ENCODE data around the gene DTNA.

The DTNA gene

GRCh38 chr18:34807106-34807796 lies 97.2 kb downstream of the DTNA start:
- Histone ChIP-seq H3K4me3 (ENCODE audit: insufficient read length, low read depth) (no peak overlapping the region), H3K36me3 (ENCODE audit: insufficient read depth, insufficient read length, low read length) (no peaks in the 10 kb centered on the region), H3K4me1 (ENCODE audit: insufficient read depth, insufficient read length) (no peaks in the 10 kb centered on the region), H3K27me3 (ENCODE audit: insufficient read depth, insufficient read length) (no peaks in the 10 kb centered on the region), H3K9ac (ENCODE audit: insufficient read length, low read depth) (no peak overlapping the region), H3K9me3 (ENCODE audit: insufficient read depth, low read length) (no peaks in the 10 kb centered on the region)
- no peak for TF ChIP-seq YY1 (IDR thresholded peaks at IDR 0.05; ENCODE audit: insufficient read depth, insufficient read length)
- no peak for TF ChIP-seq ZNF274 (IDR thresholded peaks at IDR 0.05; ENCODE audit: low read depth, low read length)
- peak; percentile 33 for DNase-seq (ENCODE audit: low read depth, low spot score)

GRCh38 chr18:34808389-34808788 lies 98.3 kb downstream of the DTNA start:
- TF ChIP-seq YY1 (IDR thresholded peaks at IDR 0.05; ENCODE audit: insufficient read depth, insufficient read length): no peak
- TF ChIP-seq ZNF274 (IDR thresholded peaks at IDR 0.05; ENCODE audit: low read depth, low read length): no peak
- TF ChIP-seq SUZ12 (IDR thresholded peaks at IDR 0.05; ENCODE audit: extremely low read depth, insufficient read depth, insufficient read length): no peak

GRCh38 chr18:34809451-34810072 lies 99.5 kb downstream of the DTNA start:
- no peak for TF ChIP-seq YY1 (IDR thresholded peaks at IDR 0.05; ENCODE audit: insufficient read depth, insufficient read length)
- TF ChIP-seq ZNF274 (IDR thresholded peaks at IDR 0.05; ENCODE audit: low read depth, low read length): no peak
- TF ChIP-seq SUZ12 (IDR thresholded peaks at IDR 0.05; ENCODE audit: extremely low read depth, insufficient read depth, insufficient read length): no peak
- H3K9ac ChIP-seq (ENCODE audit: insufficient read length, low read depth): no peak overlapping the region
- DNase-seq (ENCODE audit: low read depth, low spot score): peak; percentile 35

More at GRCh38 chr18:34808389-34808788, 98.3 kb downstream of the DTNA start:
- no peaks in the 10 kb centered on the region for H3K36me3 ChIP-seq (ENCODE audit: insufficient read depth, insufficient read length, low read length)
- no peaks in the 10 kb centered on the region for H3K27me3 ChIP-seq (ENCODE audit: insufficient read depth, insufficient read length)
- no peaks in the 10 kb centered on the region for H3K9me3 ChIP-seq (ENCODE audit: insufficient read depth, low read length)
- H3K4me1 ChIP-seq (ENCODE audit: insufficient read depth, insufficient read length): no peaks in the 10 kb centered on the region
- no peak overlapping the region for H3K4me3 ChIP-seq (ENCODE audit: insufficient read length, low read depth)
- DNase-seq (ENCODE audit: low read depth, low spot score): no peak
- no peak overlapping the region for H3K9ac ChIP-seq (ENCODE audit: insufficient read length, low read depth)

GRCh38 chr18:34816183-34816582 lies 106.1 kb downstream of the DTNA start:
- H3K4me1 ChIP-seq (ENCODE audit: insufficient read depth, insufficient read length): no peaks in the 10 kb centered on the region
- TF ChIP-seq SUZ12 (IDR thresholded peaks at IDR 0.05; ENCODE audit: extremely low read depth, insufficient read depth, insufficient read length) (no peak), YY1 (IDR thresholded peaks at IDR 0.05; ENCODE audit: insufficient read depth, insufficient read length) (no peak), ZNF274 (IDR thresholded peaks at IDR 0.05; ENCODE audit: low read depth, low read length) (no peak)
- H3K27me3 ChIP-seq (ENCODE audit: insufficient read depth, insufficient read length): no peaks in the 10 kb centered on the region
- no peak overlapping the region for H3K9ac ChIP-seq (ENCODE audit: insufficient read length, low read depth)
- no peak overlapping the region for H3K4me3 ChIP-seq (ENCODE audit: insufficient read length, low read depth)
- no peaks in the 10 kb centered on the region for H3K36me3 ChIP-seq (ENCODE audit: insufficient read depth, insufficient read length, low read length)
- DNase-seq (ENCODE audit: low read depth, low spot score): no peak
- H3K9me3 ChIP-seq (ENCODE audit: insufficient read depth, low read length): no peaks in the 10 kb centered on the region

More at GRCh38 chr18:34809451-34810072, 99.5 kb downstream of the DTNA start:
- Histone ChIP-seq H3K9me3 (ENCODE audit: insufficient read depth, low read length) (no peaks in the 10 kb centered on the region), H3K4me1 (ENCODE audit: insufficient read depth, insufficient read length) (no peaks in the 10 kb centered on the region), H3K4me3 (ENCODE audit: insufficient read length, low read depth) (no peak overlapping the region), H3K36me3 (ENCODE audit: insufficient read depth, insufficient read length, low read length) (no peaks in the 10 kb centered on the region), H3K27me3 (ENCODE audit: insufficient read depth, insufficient read length) (no peaks in the 10 kb centered on the region)

- H3K4me1 ChIP-seq (ENCODE audit: insufficient read depth, insufficient read length): peaks cover 3% of the 10 kb centered on the region
- H3K27me3 ChIP-seq (ENCODE audit: insufficient read depth, insufficient read length): no peaks in the 10 kb centered on the region
- DNase-seq (ENCODE audit: low read depth, low spot score): no peak
- no peaks in the 10 kb centered on the region for H3K36me3 ChIP-seq (ENCODE audit: insufficient read depth, insufficient read length, low read length)
- H3K9me3 ChIP-seq (ENCODE audit: insufficient read depth, low read length): no peaks in the 10 kb centered on the region
- H3K9ac ChIP-seq (ENCODE audit: insufficient read length, low read depth): no peak overlapping the region
- no peak overlapping the region for H3K4me3 ChIP-seq (ENCODE audit: insufficient read length, low read depth)
- TF ChIP-seq YY1 (IDR thresholded peaks at IDR 0.05; ENCODE audit: insufficient read depth, insufficient read length) (no peak), ZNF274 (IDR thresholded peaks at IDR 0.05; ENCODE audit: low read depth, low read length) (no peak), SUZ12 (IDR thresholded peaks at IDR 0.05; ENCODE audit: extremely low read depth, insufficient read depth, insufficient read length) (no peak)
Observed at GRCh38 chr18:34817636-34818035, 107.5 kb downstream of the DTNA start.

- TF ChIP-seq ZNF274 (IDR thresholded peaks at IDR 0.05; ENCODE audit: low read depth, low read length) (no peak), YY1 (IDR thresholded peaks at IDR 0.05; ENCODE audit: insufficient read depth, insufficient read length) (no peak), SUZ12 (IDR thresholded peaks at IDR 0.05; ENCODE audit: extremely low read depth, insufficient read depth, insufficient read length) (no peak)
- Histone ChIP-seq H3K27me3 (ENCODE audit: insufficient read depth, insufficient read length) (no peaks in the 10 kb centered on the region), H3K4me3 (ENCODE audit: insufficient read length, low read depth) (no peak overlapping the region), H3K4me1 (ENCODE audit: insufficient read depth, insufficient read length) (peaks cover 3% of the 10 kb centered on the region), H3K9me3 (ENCODE audit: insufficient read depth, low read length) (no peaks in the 10 kb centered on the region), H3K36me3 (ENCODE audit: insufficient read depth, insufficient read length, low read length) (no peaks in the 10 kb centered on the region), H3K9ac (ENCODE audit: insufficient read length, low read depth) (no peak overlapping the region)
- no peak for DNase-seq (ENCODE audit: low read depth, low spot score)
Observed at GRCh38 chr18:34818064-34818463, 108.0 kb downstream of the DTNA start.

GRCh38 chr18:34820360-34821065 lies 110.4 kb downstream of the DTNA start:
- H3K36me3 ChIP-seq (ENCODE audit: insufficient read depth, insufficient read length, low read length): no peaks in the 10 kb centered on the region
- no peaks in the 10 kb centered on the region for H3K27me3 ChIP-seq (ENCODE audit: insufficient read depth, insufficient read length)
- TF ChIP-seq ZNF274 (IDR thresholded peaks at IDR 0.05; ENCODE audit: low read depth, low read length) (no peak), SUZ12 (IDR thresholded peaks at IDR 0.05; ENCODE audit: extremely low read depth, insufficient read depth, insufficient read length) (no peak), YY1 (IDR thresholded peaks at IDR 0.05; ENCODE audit: insufficient read depth, insufficient read length) (no peak)
- no peak for DNase-seq (ENCODE audit: low read depth, low spot score)
- H3K4me1 ChIP-seq (ENCODE audit: insufficient read depth, insufficient read length): peaks cover 3% of the 10 kb centered on the region
- H3K9ac ChIP-seq (ENCODE audit: insufficient read length, low read depth): no peak overlapping the region
- H3K9me3 ChIP-seq (ENCODE audit: insufficient read depth, low read length): no peaks in the 10 kb centered on the region
- no peak overlapping the region for H3K4me3 ChIP-seq (ENCODE audit: insufficient read length, low read depth)
